Activated CD8-positive, alpha-beta memory T cell treated with anti-CD3 and anti-CD28 coated beads for 36 hours (primary cell): Measurements from ENCODE around the gene NECTIN4. TPM values are rescaled to one million over a fixed set of nuclear protein-coding genes. Genes with fewer than 3 reads are reported as not detected.

ENCODE experiments used
- CTCF ChIA-PET: fragments of 350-600 bp; sonication (Branson Sonifier 250); formaldehyde crosslinking; loops from one replicate; lab custom pipeline; 2021; ENCODE audit warnings: antibody characterized with exemption; lab: Charles Lee
- POLR2A ChIA-PET: fragments of 350-600 bp; sonication (Branson Sonifier 250); formaldehyde crosslinking; loops from one replicate; lab custom pipeline; 2021; ENCODE audit warnings: antibody characterized with exemption; lab: Charles Lee
- total RNA-seq, 2 experiments: library from RNA; stranded (reverse); gene quantifications; one replicate each; pipeline ENCODE4 v1.2.3, GENCODE V29; 2021

NECTIN4 gene
- total RNA-seq, 2 experiments from 2014 or later: 0.08 TPM; not detected in 1

DNA sequence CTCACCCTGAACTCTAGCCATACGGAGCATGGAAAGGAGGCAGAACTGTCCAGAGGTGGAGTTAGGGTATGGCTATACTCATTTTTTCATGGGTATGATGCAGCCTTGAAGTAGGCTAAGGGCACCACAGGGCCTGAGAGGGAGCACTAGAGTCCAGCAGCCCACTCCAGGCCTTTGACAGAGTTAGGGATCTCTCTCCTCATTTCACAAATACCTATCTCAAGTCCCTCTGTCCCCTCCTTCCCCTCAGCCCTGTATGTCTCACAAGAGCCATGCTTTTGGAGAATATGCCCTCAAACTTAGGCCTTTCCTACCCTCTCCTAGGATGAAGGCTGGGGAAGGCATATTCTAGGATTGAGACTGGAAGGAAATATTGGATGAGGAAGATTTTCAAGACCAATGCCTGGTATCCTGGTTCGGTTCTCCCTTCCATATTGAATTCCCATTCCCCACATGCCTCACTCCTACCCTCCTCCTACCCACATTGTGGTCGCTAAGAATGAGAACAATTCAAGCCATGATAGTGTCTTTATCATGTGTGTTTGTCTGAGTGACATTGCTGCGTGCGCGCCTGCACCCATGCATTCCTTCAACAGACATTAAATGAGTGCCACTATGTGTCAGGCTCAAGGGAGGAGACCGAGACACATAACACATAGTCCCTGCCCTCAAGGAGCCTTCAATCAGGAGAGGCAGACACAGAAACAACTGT, 2.6 kb upstream of the NECTIN4 start:
- ChIA-PET CTCF (interaction anchor here (1.3 to 1.9 kb wide), 3 partner anchors 20 to 95 kb away, joined by 3 to 11 read pairs (median 5); no protein-coding TSS in a partner anchor), POLR2A (no interaction called here)

GRCh38 chr1:161091093-161091492, 1.7 kb upstream of the NECTIN4 start:
- CTCF ChIA-PET: no interaction called here
- POLR2A ChIA-PET: no interaction called here

DNA sequence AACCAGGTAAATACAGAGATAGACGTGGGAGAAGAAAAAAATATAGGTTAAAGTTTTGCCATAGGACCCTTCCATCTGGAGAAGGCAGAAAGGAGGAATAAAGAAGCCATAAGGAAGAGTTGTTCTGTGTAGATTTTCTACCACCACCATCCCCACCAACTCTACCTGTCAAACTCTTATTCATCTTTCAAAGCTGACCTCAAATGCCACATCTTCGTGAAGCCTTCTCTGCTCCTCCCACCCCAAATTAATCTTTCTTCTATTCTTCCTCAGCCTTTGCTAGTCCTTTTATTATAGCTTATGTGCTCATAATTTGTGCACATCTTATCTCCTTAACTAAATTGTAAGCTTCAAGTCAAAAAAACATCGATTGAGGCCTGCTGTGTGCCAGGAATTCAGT, 1.3 kb upstream of the NECTIN4 start:
- POLR2A ChIA-PET: no interaction called here
- CTCF ChIA-PET: no interaction called here

GRCh38 chr1:161089938-161090337, 580 bp upstream of the NECTIN4 start:
- ChIA-PET CTCF (interaction anchor here (3.8 kb wide), 1 partner anchor 8 kb away, joined by 19 read pairs; the partner anchor contains the start of gene KLHDC9), POLR2A (no interaction called here)

GRCh38 chr1:161088587-161089110, 709 bp downstream of the NECTIN4 start:
- POLR2A ChIA-PET: no interaction called here
- CTCF ChIA-PET: interaction anchor here (0.8 to 3.8 kb wide), 2 partner anchors 8 to 9 kb away, joined by 3 to 19 read pairs; partner anchors contain the start of gene KLHDC9

DNA sequence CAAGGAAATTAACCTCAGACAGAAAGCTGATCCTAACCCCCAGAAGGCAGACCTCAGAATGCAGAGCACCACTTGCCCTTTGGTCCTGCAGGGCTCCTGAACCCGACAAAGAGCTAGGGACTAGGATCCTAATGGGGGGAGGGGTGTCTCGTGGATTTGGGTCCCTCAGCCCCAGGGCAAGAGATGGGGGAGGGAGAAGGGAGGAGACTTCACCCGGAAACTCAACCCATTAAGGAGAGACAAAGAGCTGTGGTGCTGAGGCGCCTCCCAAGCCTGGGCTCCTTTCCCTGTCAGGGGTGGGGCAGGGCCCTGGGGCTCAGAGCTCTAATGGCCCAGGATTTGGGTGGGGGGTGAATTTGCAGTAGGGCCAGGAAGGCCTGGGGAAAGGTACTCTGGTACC, 2.9 kb downstream of the NECTIN4 start:
- ChIA-PET POLR2A (no interaction called here), CTCF (interaction anchor here (3.8 kb wide), 1 partner anchor 11 kb away, joined by 19 read pairs; the partner anchor contains the start of gene KLHDC9)

GRCh38 chr1:161085165-161085564, 4.2 kb downstream of the NECTIN4 start:
- POLR2A ChIA-PET: no interaction called here
- CTCF ChIA-PET: interaction anchor here (0.9 to 1.0 kb wide), 2 partner anchors 13 to 17 kb away, joined by 3 read pairs; no protein-coding TSS in a partner anchor

DNA sequence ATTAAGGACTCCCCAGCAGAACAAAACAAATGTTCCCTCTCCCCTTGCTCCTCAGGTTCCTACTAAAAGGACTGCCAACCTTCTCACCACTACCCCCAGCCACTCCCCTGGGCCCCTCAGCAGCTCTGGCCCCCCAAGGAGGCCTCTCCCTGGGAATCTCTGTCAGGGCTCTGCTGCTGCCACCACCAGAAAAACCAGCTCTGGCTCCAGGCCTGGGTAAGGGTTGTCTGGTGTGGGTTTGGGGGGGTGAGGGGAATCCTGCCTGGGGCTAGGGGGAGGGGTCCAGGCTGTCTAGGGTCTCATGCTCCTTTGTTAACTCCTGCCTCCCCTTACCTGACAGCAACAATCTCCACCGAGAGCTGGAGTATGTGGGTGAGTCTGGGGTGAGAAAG, 4.8 kb downstream of the NECTIN4 start:
- ChIA-PET CTCF (interaction anchor here (0.9 to 1.0 kb wide), 2 partner anchors 13 to 16 kb away, joined by 3 read pairs; no protein-coding TSS in a partner anchor), POLR2A (no interaction called here)

- ChIA-PET POLR2A (no interaction called here), CTCF (interaction anchor here (1.8 kb wide), 1 partner anchor 13 kb away, joined by 7 read pairs; no protein-coding TSS in a partner anchor)
Observed at GRCh38 chr1:161083748-161084596, 5.4 kb downstream of the NECTIN4 start.

DNA sequence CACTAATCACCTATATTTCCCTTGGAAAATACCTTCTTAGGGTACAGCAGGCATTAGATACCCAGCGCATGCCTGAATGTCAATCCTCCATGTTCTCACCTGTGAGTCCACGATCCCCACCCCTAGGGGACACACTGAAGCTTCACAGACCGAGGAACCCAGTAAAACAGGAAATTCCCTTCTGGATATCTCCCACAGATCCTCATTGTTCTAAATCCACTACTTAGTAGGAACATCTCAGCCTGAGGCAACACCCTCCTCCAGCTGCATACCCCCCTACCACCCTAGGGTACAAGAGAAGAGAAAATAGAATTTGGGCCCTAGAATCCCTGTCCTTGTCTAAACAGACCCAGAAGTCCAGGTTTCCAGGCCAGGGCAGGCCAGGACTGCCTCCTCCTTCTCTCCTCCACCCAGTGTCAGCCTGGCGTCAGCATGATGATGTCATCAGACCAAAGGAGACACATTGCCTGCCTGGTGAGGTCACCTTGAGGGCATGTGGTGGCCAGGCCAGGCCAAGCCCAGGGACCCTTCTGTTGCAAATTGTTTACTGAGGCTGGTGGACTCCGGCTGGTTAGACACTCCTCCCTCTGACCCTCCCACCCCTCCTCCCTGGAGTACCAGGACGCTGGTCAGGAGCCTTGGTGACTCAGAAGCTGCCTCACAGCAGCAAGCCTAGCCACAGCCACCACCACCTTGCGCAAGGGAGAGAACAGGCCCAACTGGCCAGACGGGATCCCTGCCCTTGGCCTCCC, 6.2 kb downstream of the NECTIN4 start:
- CTCF ChIA-PET: interaction anchor here (0.6 to 1.8 kb wide), 2 partner anchors 14 to 189 kb away, joined by 3 to 7 read pairs; no protein-coding TSS in a partner anchor
- POLR2A ChIA-PET: no interaction called here

- ChIA-PET CTCF (interaction anchor here (0.6 to 1.8 kb wide), 2 partner anchors 15 to 190 kb away, joined by 3 to 7 read pairs; no protein-coding TSS in a partner anchor), POLR2A (no interaction called here)
Observed at GRCh38 chr1:161082483-161082882, 6.9 kb downstream of the NECTIN4 start.

- ChIA-PET POLR2A (no interaction called here), CTCF (no interaction called here)
Observed at GRCh38 chr1:161081519-161081918, 7.8 kb downstream of the NECTIN4 start.

- CTCF ChIA-PET: interaction anchor here (0.9 to 1.5 kb wide), 4 partner anchors 9 to 17 kb away, joined by 3 to 4 read pairs (median 3); partner anchors contain the start of genes KLHDC9 and NECTIN4
- POLR2A ChIA-PET: interaction anchor here (0.7 kb wide), 1 partner anchor 11 kb away, joined by 3 read pairs; the partner anchor contains the start of gene ARHGAP30
Observed at GRCh38 chr1:161080441-161081405, 8.6 kb downstream of the NECTIN4 start.

DNA sequence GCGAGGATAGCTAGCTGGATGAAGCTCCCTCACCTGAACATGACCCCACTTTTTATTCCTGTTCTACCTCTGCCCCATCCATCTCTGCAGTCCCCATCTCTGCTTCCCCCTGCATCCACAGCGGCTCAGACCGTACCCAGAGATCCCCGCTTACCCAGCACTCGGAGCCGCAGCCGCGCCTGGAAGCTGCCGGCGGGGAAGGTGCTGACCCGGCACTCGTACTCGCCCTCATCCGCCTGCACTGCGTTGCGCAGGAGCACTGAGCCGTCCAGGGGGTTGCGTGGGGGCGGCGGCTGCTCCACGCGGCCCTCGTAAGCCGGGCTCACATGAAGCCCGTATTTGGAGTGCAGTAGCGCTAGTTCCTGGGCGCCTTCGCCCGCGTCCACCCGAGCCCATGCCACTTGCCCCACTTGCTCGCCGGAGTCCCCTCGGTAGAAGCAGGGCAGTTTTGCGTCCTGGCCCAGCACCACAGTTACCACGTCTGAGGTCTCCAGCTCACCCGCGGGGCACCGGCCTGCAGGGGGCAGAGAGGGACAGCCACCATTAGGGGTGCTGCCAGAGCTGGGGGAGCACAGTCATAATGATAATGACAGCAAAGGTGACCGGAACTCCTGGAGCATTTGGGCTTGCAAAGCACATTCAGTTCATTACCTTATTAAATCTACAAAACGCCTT, 9.8 kb downstream of the NECTIN4 start:
- ChIA-PET CTCF (interaction anchor here (0.7 to 1.5 kb wide), 5 partner anchors 9 to 88 kb away, joined by 3 to 4 read pairs (median 3); partner anchors contain the start of genes KLHDC9 and NECTIN4), POLR2A (interaction anchor here (0.7 kb wide), 1 partner anchor 10 kb away, joined by 3 read pairs; the partner anchor contains the start of gene ARHGAP30)

DNA sequence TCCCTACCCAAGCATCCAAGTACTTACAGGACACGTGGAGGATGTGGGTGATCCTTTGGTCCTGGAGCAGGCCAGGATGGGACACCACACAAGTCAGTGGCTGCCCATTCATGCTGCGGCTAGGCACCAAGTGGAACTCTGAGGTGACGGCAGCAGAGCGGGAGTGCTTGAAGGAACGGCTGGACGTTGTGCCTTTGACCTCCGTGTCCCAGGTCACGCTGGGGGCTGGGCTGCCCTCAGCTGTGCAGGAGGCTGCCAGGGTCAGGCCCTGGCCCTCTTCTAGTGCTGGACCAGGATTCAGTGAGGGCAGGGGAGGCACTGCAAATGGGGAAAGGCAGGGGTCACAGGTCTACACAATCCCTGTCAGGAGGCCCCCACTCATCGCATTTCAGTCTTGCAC, 11.9 kb downstream of the NECTIN4 start:
- CTCF ChIA-PET: no interaction called here
- POLR2A ChIA-PET: no interaction called here

- ChIA-PET POLR2A (no interaction called here), CTCF (no interaction called here)
Observed at GRCh38 chr1:161076410-161076809, 12.9 kb downstream of the NECTIN4 start.
